Fibroblast of skin of scalp (primary cell): ENCODE measurements around the gene FAM163B.

Source experiments
- DNase-seq: peaks from one replicate; pipeline ENCODE4 v3.0.0-alpha.2; 2013

FAM163B gene

DNA sequence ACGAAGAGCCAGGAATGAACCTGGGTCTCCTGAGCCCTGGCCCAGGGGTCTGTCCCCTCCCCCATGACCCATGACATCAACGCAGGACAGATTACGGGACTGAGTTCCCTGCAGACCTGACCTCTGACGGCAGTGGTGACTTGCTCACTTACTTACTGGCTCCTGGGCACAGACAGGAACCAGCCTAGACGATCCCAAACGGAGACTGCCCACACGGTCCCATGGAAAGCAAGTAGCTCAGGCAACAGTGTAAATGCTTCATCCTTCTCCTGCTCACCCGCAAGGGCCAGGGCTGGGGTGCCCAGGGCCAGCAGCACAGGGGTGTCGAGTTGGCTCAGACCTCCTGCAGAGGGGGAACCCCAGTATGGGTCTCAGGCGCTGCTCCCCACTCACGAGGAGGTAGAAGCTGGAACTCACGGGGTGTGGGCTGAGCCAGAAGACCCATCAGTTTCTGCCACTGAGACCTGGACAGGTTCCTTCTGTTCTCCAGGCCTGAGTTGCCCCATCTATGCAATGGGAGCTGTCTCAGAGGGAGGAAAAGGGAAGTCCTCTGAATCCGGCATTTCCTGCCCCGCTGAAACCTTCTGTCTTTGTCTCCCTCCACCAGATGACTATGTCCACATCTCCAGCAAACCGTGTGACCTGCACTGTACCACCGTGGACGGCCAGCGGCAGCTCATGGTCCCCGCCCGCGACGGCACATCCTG lies 69.0 kb downstream of the FAM163B start:
- DNase-seq = no peak

DNA sequence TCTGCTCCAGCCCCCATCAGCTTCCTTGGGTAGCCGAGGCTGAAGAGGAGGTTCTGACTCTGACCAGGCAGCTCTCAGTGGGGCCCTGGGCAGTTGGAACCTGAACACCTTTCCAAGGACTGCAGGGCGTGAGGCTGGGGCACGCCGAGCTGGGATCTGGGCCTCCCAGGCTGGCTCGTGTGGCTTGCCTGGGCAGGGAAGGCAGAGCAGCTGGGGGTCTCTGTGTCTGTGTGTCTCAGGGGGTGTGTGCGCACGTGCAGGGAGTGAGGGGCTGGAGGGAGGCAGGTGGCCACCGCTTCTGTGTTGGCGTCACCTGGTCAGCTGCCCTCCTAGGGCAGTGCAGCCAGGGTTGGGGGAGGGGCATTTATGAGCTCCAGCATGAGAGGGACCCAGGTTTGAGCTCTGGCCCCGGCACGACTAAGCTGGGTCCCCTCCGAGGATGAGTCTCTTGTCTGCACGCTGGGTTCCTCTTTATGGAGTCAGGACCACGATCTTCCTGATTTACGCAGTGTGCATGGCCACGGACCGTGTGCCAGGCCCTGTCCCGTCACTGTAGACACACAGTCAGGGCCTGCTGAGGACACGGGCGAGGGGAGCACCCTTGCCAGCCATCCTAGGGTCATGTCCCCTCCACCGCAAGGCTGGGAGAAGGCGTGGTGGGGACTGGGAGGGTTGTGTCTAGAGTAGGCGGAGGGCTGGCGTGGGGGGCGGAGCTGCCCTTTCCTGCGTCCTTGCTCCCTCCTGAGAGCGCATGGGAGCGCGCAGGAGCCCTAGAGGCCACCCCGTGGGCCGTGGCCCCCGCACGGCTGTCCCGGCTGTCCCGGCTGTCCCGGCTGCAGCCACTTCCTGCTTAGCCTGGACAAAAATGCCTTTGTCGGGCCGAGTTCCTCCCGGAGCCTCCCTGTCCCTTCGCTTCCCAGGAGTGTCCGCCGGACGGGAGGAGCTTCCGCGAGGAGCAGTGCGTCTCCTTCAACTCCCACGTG lies 70.0 kb downstream of the FAM163B start:
- DNase-seq = no peak

DNA sequence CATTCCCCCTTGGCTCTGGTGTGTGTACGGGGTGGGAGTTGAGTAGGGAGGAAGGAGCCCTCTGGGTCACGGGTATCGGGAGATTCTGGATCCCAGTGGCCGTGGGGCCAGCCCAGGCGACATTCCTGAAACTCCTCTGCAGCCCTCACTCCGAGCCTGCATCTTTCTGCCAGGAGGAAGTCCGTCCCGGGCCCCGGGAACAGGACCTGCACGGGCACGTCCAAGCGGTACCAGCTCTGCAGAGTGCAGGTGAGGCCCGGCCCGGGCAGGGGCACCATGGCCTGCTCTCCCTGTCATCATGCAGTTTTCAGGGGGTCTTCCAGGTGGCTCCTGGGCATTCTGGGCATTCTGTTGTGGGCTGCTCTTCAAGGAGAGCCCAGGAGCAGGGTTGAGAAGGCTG lies 71.0 kb downstream of the FAM163B start:
- no peak for DNase-seq

DNA sequence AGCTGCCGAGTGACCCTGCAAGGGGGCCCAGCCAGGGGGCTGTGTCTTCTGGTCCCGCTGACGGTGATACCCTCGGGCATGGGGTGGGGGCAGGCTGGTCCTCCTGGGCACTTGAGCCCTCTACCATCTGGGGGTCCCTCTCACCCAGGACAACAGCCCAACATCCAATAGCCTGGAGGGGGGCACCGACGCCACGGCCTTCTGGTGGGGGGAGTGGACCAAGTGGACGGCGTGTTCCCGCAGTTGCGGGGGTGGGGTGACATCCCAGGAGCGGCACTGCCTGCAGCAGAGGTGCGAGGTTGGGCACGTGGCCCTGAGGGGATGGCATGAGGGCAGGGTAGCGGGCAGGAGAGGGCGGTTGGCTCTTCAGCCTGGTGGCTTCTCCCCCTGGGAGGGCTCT lies 71.9 kb downstream of the FAM163B start:
- no peak for DNase-seq

DNA sequence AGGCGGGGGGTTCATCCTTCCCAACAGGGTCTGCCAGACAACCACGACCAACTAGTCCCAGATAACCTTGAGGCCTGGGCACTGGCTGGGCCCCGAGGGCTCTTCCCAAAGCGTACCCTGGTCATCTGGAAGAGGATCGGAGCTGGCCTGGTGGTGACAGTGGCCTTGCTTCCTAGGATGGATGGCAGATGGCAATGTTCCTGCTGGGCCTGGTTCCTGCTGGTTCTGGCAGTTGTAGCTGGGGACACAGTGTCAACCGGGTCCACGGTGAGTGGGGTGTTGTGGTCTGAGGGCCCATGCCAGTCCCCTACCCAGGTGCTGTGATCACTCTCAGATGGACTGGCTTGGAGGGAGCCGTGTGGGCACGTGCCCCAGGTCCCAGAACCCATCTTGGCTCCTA lies 72.7 kb downstream of the FAM163B start:
- no peak for DNase-seq

DNA sequence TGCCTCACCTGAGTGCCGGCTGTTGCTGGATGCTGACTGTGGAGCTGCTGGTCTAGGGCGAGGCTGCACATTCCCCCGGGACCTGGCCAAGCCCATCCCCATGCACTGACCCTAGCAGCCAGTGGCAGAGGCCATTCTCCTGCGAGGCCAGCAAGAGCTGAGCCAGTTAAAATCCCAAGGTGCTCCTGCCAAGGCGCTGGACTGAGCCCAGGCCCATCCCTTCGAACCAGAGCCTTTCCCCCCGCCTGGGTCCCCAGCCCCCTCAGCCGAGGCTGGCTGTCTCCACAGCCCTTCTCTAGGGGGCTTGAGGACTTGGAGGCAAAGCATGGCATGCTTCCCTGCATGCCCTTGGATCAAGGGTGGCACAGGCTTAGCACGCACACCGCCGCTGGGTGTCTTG lies 73.1 kb downstream of the FAM163B start:
- DNase-seq = no peak

DNA sequence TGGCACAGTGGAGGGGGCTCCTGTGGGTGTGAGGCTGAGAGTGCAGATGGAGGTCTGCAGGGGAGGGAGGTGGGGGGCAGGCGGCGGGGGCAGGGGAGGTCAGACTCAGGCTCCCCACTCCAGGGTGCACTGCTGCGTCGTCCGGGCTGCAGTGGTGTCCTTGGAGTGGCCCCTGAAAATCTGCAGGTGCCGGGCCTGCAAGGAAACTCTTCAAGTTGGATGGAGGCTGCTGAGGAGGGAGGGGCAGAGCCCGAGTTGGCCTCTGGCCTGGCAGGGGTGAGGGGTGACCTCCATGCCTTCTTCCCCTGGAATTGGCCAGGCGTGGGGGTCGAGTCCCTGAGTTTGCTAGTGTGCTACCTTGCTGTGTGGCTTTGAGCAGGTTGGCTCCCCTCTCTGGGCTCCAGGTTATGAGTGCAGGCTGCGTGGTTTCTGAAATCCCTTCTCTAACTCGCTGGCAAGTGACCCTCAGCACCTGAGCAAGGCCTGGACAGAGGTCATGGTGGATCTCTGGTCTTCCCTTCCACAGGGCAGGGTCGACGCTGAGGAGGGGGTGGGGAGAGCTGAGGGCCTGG lies 73.8 kb downstream of the FAM163B start:
- DNase-seq = no peak

DNA sequence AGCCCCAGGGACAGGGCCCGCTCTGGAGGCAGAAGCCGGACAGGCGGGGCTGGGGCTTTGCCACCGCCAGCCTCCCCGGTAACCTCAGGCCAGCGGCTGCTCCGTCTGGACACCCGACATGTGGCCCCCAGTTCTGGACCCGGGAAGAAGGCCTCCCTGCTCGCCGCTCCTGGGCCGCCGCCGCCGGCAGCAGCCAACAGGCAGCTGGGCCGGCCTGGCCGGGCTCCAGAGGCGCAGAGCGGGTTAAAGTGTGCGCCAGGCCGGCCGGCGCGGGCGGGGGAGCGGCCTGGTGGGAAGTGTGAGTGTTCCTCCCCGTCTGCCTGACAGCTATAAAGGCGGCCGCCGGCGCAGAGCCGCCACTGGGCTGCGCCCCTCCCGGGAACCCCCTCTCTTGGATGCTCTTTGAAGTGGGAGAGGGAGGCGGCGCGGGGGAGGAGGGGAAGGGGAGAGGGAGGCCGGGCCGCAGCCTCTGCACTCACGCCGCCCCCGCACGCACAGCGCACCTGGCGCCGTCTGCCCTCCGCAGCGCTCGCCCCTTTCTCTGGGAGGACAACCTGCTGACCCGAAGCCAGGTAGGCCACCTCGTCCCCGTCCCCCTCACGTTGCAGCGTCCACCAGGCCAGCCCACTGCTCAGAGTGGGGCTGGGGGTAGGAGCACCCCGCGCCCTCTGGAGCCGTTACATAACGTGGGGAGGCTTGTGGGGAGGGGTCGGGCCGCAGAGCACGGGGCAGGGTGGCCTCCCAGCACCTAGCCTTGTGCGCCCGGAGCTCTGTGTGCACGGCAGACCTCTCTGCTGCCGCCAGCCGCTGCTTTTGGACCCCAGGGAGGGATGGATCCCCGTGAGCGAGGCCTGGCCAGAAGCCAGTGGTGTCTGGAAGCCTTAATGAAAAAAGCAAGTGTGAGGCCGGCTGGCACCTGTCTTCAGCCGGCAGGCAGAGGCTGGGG lies 74.6 kb downstream of the FAM163B start, which contains the start of gene ADAMTSL2:
Gene ADAMTSL2, plus strand, starts transcription at position 359 of the 946 bp plus-strand sequence. CDS start 2,009 bp downstream, outside the sequence.
- peak; percentile 19 for DNase-seq

DNA sequence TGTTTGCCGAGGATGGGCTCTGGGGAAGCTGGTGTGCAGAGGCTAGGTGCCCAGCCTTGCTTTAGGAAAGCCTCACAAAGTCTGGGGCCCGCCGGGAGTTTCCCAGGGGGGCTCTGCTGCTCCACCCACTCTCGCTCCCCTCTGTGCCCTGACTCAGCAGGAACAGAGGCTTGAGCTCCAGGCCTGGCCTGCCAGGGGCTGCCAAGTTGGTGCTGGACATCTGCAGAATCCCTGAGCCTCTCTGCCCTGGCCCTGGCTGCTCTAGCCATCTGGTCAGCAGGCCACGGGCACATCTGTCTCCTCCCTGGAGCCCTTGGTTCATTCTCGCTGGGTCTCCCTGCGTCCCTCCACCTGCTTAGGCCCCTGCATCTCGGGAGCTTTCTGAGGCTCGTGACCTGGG lies 75.3 kb downstream of the FAM163B start:
- DNase-seq = no peak

DNA sequence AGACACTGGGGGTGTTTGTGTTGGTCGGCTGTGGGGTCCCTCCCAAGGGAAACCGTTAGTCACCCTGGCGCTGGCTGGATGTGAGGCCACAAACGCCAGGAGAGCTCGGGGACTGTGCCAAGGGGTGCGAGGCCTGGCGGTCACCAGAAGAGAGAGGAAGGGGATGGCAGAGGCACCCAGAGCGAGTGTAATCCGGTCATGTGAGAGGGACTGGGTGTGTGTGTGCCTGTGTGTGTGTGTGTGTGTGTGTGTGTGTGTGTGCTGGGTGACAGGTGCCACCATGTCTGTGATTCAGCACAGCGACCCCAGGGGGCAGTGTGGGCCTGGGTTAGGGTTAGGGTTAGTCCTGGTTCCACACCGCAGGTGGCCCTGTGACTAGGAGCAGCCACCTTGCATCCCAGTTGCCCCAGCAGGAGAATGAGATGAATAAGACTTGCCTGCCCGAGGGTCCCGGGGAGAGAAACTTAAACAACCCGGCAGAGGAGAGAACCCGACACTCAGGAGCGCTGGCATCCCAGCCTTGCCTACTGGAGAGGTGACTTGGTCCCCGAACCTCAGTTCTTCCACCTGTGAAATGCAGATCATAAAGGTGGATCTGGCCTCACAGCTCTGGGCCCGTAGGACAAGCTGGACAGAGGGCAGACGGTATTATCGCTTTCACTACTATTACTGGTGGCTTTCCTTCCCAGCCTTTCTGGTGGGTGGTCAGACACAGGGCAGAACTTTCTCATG lies 76.1 kb downstream of the FAM163B start:
- peak; percentile 37 for DNase-seq

DNA sequence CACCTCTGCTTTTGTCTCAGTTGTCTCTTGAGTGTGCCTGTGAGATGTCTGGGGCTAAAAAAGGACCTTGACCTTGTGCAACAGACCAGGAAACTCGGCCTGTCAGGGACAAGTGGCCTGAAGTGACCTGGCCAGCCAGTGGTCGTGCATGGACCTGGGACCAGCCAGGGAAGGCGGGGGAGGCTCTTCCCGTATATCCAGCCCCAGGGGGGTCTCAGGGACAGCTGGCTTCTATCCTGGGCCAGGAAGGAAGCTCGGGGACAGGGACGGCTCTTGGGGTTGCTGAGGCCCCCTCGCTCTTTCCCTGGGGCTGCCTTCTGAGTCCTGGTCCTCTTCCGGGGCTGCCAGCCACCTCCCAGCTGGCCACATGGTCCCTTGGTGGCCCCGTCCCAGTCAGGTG lies 77.9 kb downstream of the FAM163B start:
- no peak for DNase-seq

DNA sequence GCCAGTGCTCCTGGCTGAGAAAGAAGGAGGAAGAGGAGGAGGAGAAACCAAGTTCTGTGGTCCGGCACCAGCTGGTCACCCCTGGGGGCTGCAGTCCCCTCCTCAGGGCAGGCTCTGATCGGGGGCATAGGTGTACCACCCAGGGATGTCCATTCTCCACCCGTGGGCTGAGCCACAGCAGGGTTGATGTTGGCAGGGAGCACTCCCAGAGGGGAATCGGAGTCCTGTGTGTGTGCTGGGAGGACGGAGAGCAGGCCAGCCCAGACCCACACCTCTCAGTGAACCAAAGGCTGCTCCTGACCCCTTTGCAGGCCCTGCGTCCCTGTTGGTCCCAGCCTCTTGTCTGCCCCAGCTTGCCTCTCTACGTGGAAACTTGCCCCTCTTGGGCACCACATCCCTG lies 79.3 kb downstream of the FAM163B start:
- DNase-seq = no peak

DNA sequence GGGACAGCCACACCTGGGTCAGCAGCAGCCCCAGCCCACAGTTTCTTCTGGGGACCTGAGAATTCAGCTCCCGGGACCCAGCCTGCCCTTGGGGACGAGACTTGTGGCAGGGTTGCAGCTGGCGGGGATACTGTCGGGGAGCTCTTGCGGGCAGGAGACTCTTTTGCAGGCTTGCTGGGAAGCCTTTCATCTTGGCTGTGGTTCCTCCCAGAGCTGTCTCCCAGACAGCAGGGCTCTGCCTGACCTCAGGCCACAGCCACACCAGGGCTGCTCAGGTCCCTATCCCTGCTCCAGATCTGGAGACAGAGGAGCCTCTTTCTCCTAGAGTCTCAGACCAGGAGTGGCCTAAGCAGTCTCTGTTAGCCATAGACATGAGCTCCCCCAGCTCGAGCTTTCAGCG lies 79.7 kb downstream of the FAM163B start:
- no peak for DNase-seq

DNA sequence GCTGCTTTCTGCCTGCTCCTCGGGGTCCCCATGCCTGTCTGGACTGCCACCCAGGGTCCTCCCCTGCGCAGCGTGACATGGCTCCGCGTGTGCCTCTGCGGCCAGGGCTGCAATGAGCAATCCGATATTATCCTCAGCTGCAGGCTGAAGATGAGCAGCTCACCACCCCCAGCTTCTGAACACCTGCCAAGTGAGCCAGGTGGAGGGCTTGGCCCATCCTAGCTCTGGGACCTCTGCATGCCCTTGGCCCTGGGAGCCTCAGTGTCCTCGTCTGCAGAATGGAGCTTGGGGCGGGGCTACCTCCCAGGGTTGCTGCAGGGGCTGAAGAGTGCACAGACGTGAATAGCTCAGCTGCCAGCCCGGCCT lies 80.3 kb downstream of the FAM163B start:
- no peak for DNase-seq

DNA sequence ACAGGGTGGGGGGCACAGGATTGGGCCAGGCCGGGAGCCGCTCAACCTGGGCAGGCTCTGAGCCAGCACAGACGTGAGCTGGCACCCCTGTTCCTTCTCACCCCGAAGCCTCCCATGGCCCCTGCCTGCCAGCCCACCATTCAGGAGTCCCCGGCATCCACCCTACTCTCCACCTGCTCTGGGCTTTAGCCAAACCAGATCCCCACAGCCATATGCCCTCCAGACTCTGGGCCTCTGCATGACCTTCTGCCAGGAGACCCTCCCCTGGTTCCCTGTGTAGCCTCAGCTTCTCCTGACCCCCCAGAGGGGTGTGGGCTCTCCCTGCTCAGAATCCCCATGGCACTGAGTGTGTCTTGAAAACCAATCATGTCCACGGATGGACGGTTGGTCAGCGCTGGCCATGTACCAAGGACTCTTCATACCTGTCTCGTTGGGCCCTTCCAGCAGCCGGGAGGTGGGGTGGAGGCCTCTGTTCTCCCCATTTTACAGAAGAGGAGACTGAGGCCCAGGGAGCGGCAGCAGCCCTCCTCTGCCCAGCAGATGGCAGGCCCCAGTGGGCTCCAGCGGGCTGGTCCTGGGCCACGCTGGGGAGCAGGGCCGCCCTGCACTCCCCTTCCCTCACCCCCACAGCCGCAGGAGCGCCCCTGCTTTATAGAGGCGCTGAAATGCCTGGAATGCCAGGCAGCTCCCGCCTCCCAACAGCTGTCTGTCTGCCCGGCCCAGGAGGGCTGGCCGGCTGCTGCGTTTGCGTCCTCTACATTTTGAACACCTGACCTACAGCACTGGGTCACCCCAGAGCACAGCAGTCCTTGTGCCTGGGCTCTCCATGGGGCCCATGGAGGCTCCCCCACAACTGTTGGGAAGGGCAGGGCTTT lies 81.0 kb downstream of the FAM163B start:
- no peak for DNase-seq

DNA sequence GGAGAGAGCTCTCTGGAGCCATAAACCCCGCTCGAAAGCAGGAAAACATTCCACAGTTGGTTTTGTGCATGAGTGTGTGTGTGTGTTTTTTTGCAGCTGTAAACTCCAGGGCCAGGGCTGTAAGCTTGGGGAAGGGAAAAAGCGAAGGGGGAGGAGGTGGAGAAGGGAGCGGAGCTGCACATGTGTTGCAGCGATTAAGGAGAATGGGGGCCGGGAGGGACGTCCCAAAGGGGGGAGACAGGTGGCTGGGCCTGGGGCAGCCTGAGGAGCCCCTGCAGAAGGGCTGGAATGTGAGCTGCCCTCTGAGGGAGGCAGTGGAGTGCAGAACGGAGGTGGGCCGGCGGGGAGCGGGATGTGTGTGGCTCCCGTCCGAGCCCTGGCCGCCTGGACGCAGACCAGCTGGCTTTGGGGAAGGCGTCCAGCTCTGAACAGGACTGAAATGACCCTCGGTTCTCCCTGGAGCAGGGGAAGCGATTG lies 81.7 kb downstream of the FAM163B start:
- DNase-seq = no peak
